ENCODE measurements around the gene GPR31. TPM values are rescaled to one million over a fixed set of nuclear protein-coding genes. Genes with fewer than 3 reads are reported as not detected.

The GPR31 gene
- total RNA-seq, 1 donor from 2014 or later: not detected

DNA sequence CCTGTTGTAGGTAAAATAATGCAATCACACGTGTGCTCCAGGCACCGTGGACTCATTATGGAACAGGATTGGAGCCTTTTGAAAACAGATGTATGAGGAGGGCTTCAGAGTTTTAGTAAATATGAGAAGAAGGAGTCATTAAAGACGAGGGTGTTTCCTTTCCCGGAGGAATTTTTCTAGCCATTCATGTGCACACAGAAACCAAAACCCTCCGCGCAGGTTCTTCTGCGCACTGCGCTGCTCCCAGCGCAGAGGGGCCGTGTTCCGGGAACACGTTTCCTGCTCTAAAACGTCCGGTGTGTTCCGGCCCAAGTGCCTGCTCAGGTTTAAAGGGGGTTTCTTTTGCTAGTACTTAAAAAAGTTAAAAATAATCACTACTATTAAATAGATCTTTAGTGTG, 11.6 kb downstream of the GPR31 start:
- intact Hi-C loops (cut with DNase I): loop anchor here (5.0 kb wide), 1 partner anchor 149 kb away; the partner anchor contains the start of gene CEP43
- ATAC-seq (ENCODE audit: poor library complexity) (no peak), DNase-seq (no peak)

DNA sequence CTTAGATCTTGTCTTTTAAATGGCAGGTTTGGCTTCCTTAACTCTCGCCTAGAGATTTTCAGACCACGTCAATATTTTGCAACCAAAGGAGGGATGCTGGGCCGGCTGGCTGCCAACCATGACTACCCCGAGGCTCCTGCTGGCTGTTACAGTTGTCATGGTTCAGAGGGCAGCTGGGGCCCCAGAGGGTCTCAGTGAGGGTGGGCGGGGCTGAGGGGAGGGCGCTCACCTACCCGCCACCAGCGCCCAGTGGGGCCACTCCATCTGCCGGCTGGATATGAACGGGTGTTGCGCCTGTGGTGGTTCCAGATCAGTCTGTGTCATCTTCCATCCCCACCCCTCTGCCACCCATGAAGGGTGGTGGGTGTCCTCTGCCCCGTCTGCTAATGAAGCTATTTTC, 12.3 kb downstream of the GPR31 start:
- intact Hi-C loops (cut with DNase I): loop anchor here (5.0 kb wide), 1 partner anchor 148 kb away; the partner anchor contains the start of gene CEP43
- no peak for DNase-seq
- ATAC-seq (ENCODE audit: poor library complexity): no peak

DNA sequence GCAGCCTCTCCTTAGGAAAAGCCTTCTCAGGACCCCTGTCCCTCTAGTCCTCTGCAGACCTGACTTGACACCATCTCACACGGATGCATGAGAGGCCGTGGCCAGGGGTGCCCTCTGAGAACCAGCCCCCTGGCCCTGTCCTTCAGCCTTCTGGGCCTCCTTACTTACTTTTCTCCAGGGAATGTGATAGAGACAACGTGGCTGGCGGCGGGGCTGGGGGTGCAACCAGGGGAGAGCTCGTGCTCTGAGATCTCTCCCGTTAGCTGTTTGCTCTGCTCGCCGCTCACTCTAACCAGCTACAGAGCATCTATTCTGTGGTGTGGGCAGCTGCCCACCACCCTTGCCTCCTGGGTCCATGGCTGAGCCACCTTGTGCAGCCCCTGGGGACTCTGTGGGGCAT, 14.7 kb downstream of the GPR31 start:
- ATAC-seq (ENCODE audit: poor library complexity) (no peak), DNase-seq (no peak)
- intact Hi-C loops (cut with DNase I): loop anchor here (5.0 kb wide), 1 partner anchor 366 kb away; no protein-coding TSS in a partner anchor

DNA sequence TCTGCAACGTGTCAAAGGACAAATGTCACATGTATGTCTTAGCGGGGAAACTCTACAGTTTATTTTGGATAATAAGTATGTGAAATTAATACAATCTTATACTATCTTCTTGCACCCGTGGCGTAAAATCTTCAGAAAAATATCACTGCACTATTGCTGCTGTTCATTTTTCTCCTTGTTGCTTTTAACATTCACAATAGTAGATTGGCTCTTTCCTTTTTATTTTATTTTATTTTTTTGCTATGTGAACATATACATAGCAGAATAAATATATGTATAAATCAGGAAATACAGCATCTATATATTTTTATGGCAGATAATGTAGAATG, 15.4 kb downstream of the GPR31 start:
- DNase-seq: no peak
- intact Hi-C loops (cut with DNase I): loop anchor here (5.0 kb wide), 1 partner anchor 365 kb away; no protein-coding TSS in a partner anchor
- no peak for ATAC-seq (ENCODE audit: poor library complexity)

DNA sequence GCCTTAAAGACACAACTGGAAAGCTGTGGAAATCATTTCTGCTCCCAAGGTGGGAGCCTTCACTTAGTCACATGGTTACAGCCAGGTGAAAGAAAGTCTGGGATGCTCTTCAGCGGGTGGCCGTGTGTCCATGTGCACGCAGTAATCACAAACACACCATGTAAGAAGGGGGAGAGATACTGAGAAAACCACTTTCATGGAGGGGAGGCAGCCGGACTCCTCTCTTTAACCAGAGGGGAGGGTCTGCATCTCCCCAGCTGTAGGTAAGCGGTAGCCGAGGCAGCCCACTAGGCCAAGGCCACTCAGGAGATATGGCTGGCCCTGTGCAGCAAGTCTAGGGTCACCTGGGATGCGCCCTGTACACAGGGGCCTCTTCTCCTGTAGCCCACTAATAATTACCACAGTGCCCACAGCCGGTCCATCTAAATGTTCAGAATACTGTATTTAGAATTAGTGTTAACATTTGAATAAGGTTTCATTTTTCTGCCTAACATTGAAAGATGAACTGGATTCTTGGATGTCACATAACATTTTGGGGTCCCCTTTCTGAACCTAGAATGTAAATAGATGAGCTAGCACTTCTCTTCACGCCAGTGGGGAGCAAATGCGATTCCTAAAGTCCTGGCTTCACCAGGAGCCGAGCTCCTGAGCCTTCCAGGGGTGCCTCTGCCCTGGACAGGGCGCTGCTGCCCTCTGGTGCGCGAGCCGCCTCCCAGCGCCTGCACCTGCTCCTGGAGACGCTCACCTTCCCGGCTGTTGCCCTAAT, 15.9 kb downstream of the GPR31 start:
- DNase-seq: peak; percentile 68
- intact Hi-C loops (cut with DNase I): loop anchor here (5.0 kb wide), 1 partner anchor 365 kb away; no protein-coding TSS in a partner anchor

DNA sequence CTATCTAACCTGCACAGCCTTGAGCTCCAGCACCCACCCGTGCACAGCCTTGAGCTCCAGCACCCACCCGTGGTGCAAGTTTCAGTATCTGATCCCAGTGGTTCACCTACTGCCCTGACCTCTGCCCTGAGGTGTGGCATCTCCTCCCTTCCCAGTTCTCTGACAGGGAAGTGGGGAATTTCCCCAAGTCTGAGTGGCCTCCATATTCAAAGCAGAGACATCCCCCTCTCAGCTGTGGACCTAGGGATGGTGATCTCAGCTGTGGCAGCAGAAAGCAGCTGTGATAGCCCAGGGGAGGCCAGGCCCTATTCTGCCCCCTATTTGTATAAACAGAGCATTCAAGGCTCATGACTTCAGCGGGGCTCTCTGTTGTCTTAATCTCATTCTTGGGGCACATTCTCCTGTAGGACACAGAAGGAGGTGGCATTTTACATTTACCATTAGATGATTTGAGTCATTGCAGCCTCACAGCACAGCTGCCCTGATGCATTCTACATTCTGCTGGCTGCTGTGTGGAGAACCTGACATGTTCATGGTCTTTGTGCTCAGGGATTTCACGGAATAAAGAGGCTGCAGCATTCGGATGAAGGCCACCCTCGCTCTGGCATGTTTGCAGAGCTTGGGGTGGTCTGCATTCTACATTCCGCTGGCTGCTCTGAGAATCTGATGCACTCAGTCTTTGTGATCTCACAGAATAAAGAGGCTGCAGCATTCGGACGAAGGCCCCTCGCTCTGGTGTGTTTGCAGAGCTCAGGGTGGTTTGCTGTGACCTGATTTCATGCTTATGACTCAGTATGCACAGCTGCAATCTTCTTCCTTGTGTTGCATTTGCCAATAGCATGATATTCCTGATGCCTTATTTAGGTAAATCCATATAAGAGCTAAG, 16.9 kb downstream of the GPR31 start:
- ATAC-seq (ENCODE audit: poor library complexity) (no peak), DNase-seq (no peak)
- intact Hi-C loops (cut with DNase I): loop anchor here (5.0 kb wide), 1 partner anchor 364 kb away; no protein-coding TSS in a partner anchor

More for the DNA sequence above, 15.9 kb downstream of the GPR31 start:
- ATAC-seq (ENCODE audit: poor library complexity): peak; percentile 95

DNA sequence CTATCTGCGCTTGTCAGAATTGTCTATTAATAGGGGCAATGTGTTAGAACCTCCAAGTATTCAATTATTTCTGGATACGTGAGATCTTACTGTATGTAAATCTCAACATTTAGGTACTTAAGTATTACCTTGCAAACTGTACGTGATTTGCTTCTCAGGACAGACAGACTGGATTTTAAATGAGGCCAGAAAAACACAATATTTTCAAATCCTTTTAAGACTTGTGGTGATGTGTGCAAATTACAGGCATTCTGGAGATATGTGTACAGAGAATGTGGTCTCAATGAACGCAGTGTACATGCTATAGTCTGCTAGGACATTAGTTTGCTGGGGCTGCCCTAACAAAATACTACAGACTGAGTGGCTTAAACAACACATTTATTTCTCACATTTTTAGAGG, 18.0 kb downstream of the GPR31 start:
- intact Hi-C loops (cut with DNase I): loop anchor here (5.0 kb wide), 1 partner anchor 362 kb away; no protein-coding TSS in a partner anchor

DNA sequence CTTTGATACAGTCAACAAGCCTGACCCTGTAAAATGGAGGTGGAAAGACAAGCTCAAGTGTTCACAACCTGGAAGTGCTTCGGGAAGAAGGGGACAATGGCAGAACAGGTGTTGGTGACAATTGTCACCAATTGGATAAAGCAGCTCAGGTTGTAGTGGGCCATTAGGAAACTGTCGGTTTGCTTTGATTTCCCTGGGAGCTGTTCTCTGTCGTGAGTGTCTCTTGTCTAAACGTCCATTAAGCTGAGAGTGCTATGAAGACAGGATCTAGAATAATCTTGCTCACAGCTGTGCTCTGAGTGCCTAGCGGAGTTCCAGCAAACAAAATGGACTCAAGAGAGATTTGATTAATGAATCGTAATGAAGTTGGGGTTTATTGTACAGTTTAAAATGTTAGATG, 19.9 kb downstream of the GPR31 start:
- intact Hi-C loops (cut with DNase I): no loop called here
- DNase-seq (no peak), ATAC-seq (ENCODE audit: poor library complexity) (no peak)

More for the DNA sequence above, 18.0 kb downstream of the GPR31 start:
- no peak for ATAC-seq (ENCODE audit: poor library complexity)
- DNase-seq: no peak

DNA sequence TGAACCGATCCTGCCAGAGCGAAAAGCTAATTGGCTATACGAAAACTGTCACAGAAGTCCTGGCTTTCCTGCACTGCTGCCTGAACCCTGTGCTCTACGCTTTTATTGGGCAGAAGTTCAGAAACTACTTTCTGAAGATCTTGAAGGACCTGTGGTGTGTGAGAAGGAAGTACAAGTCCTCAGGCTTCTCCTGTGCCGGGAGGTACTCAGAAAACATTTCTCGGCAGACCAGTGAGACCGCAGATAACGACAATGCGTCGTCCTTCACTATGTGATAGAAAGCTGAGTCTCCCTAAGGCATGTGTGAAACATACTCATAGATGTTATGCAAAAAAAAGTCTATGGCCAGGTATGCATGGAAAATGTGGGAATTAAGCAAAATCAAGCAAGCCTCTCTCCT, 20.7 kb downstream of the GPR31 start:
- intact Hi-C loops (cut with DNase I): no loop called here
- ATAC-seq (ENCODE audit: poor library complexity): no peak
- no peak for DNase-seq

DNA sequence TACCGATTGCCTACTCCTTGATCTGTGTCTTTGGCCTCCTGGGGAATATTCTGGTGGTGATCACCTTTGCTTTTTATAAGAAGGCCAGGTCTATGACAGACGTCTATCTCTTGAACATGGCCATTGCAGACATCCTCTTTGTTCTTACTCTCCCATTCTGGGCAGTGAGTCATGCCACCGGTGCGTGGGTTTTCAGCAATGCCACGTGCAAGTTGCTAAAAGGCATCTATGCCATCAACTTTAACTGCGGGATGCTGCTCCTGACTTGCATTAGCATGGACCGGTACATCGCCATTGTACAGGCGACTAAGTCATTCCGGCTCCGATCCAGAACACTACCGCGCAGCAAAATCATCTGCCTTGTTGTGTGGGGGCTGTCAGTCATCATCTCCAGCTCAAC, 21.4 kb downstream of the GPR31 start:
- DNase-seq (no peak), ATAC-seq (ENCODE audit: poor library complexity) (no peak)
- intact Hi-C loops (cut with DNase I): no loop called here

DNA sequence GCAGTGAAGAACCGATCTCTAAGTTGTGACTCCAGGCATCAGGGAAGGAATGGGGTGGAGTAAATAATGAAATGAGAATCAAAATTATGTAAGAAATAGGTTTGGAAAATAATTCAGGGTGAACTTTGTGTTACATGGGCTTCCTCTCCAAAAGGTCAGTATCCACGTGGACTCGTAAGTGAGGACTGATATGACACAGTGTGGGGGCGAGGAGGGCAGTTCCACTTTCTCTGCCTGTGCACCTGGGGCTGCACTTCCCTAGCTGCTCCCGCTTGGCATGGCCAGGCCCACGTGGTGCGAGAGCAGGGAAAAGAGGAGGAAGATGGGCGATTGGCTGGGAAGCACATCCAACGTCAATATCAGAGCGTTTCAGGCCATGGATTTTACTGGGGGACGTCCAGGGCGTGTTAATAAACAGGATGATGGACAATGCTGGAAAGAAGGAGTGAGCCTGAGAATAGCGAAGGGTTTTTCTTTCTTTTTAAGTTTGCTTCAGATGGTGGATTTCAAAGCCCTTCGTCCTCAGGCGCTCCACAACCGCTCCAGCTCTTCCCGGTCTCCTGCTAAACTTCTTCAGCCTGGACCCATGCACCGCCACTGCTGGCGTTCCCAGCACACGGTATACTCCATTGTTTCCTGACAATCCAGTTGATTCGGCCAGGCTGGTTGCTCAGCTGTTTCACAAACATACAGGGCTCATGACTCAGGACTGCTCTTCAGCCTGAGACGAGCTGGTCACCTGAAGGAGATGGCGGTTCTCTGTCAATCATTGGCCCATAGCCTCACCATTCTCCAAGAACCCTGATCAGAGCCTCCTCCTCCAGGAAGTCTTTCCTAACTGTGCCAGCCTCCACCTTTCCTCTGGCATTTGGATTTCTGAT, 23.1 kb downstream of the GPR31 start:
- ATAC-seq (ENCODE audit: poor library complexity): no peak
- intact Hi-C loops (cut with DNase I): no loop called here
- DNase-seq: no peak

DNA sequence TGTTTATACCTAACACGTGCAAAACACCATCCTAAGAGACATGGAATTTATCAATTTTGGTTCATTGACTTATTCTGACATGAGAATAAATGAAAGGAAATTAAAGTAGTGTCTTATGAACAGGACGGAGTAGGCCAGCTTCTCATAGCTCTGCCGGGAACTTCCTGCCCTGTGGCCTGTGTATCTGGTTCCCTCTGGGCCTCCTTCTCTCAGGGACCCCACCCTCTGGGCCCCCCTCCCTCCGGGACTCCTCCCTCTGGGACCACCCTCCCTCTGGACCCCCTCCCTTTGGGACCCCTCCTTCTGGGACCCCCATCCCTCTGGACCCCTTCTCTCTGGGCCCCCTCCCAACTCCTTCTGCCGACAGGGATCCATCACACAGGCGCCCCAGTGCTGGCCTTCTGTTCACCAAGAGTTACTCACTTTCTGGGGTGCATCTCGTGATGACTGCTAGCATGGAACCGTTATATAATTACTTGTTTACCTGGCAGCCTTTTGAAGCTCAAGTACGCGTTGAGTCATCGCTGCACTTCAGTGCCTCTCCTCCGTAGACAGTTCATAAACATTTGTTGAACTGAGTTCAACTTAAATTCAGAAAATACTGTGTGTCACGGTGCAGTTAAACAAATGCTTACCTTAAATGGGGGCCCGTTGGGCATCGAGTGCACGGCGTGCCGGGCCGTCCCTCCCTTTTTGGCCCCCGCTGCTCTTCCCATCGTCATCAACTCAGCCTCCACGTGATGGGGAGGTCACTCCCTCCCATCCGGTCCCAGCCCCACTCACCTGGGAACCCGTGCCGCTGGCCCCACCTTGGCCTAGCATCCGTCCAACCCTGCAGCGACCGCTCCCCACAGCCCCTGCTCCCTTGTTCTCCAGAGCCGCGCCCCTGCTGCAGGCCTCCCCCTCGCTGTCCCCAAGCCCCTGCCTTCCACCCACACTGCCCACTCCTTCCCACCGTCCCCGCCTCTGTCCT, 26.8 kb downstream of the GPR31 start:
- no peak for ATAC-seq (ENCODE audit: poor library complexity)
- DNase-seq: no peak
- intact Hi-C loops (cut with DNase I): no loop called here

DNA sequence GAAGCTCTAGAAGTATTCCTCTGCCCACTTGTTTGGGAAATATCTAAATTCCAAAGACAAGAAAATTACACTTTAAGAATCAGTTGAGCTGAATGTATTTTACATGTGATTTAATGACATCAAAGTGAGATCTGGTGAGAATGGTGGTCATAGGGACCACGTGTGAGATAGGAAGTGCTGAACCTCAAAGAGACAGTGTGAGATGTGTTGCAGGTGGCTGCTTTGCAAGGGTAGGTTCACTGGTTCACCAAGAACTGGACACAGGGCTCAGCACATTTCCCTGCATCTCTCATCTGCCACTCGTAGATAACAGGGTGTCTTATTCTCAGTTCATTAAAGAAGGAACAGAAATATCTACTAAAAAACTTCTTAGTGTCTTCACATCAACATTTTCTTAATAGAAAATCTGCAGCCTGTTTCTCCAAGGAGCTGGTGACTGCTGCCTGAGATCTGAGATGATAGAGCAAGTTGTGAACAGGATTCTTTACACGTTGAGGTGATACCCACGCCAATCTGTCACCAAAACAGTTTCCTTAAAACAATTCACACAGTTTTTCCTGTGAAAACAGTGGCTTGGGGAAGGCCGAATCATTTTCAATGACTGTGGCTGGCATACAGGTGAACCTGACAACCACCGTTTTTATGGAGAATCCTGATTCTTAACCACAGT, 27.6 kb downstream of the GPR31 start:
- intact Hi-C loops (cut with DNase I): no loop called here

DNA sequence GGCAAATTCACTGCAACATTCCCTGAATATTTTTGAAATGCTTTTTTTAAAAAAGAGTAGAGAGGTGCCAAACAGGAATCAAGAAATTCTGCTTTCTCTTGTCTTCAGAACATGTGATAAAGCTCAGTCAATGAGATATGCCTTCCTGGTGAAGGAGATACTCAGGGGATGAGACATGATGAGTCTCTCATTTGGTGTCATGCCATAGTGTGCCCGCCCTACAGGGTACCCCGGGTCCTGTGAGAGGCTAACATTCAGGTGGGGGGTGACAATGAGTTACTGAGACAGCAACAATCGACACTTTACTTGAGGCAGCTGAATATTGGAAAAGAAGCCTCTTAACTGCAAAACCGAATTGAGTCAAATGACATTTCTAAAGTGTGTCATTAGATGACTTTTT, 28.2 kb downstream of the GPR31 start:
- no peak for DNase-seq
- intact Hi-C loops (cut with DNase I): no loop called here
- no peak for ATAC-seq (ENCODE audit: poor library complexity)

More for the DNA sequence above, 27.6 kb downstream of the GPR31 start:
- DNase-seq (no peak), ATAC-seq (ENCODE audit: poor library complexity) (no peak)

DNA sequence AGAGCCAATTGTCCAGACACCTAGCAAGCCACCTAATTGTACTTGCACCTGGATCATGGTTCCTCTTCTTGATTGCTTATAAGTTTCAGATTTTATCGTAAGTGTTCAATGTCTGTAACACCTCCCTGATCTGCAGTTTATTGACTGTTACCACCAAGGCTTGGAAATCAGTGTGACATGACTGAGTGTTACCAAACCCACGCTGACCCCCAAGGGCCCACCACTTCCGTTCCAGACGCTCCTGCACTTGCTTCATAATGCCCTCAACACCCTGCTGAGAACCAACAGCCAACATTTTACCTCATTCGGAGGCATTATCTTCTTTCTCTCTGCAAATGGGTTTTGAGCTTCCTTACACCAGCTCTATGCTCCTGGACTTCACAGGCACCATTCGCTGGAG, 28.6 kb downstream of the GPR31 start:
- no peak for DNase-seq
- intact Hi-C loops (cut with DNase I): no loop called here
- ATAC-seq (ENCODE audit: poor library complexity): no peak

DNA sequence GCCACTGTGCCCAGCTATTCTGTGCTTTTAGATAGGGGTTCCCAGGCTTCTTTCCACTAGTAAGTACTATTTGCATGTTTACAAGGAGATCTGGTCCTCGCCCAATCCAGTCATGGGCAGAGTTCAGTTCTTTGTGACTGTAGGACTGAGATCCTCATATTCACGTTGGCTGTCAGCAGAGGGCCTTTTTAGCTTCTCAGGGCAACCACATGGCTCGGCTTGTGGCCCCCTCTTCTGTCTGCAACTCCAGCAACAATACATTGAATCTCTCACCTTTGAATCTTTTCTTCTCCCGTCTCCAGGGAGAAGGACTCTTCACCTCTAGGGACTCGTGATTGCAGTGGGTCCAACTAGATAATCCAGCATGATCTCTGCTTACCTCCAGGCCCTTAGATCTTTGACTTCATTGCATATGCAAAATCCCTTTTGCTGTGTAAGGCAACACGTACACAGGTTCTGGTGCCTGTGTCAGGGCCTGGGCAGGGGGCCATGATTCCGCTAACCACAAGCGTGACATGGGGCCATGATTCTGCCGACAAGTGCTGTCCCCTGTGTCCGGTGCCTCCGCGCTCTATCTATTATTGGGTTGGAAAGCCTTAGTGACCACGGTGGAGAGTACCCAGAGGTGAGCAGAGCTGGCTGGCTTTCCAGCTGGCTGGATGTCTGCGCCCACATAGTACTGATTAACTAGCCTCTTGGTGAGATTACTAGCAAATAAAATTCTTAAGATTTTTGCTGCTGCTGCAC, 29.8 kb downstream of the GPR31 start:
- ATAC-seq (ENCODE audit: poor library complexity): no peak
- no peak for DNase-seq
- intact Hi-C loops (cut with DNase I): no loop called here

Measured in Right ventricle myocardium superior (tissue), 1 donor.